Hematopoietic multipotent progenitor cell treated with erythropoietin and hydrocortisone succinate and interleukin-3 and kit ligand, for 15 days (in vitro differentiated cells): ENCODE data around the gene SUGP1.
A peak's percentile ranks its signal among the peaks of the same experiment; 100 is the strongest.

Experiments used
- DNase-seq: peaks from one replicate; pipeline ENCODE4 v3.0.0-alpha.2; 2015; ENCODE audit warnings: low spot score

SUGP1 gene

GRCh38 chr19:19300613-19301012 is 19.7 kb downstream of the SUGP1 start:
- no peak for DNase-seq

GRCh38 chr19:19297759-19298158 is 22.6 kb downstream of the SUGP1 start:
- no peak for DNase-seq

GRCh38 chr19:19296953-19297689 is 23.2 kb downstream of the SUGP1 start:
- DNase-seq: no peak

GRCh38 chr19:19294914-19295313 is 25.4 kb downstream of the SUGP1 start:
- DNase-seq: no peak

GRCh38 chr19:19292607-19293006 is 27.7 kb downstream of the SUGP1 start:
- DNase-seq: no peak

- DNase-seq: peak; percentile 13
These were observed 34.6 kb downstream of the SUGP1 start for GRCh38 chr19:19285686-19286085.

- DNase-seq: no peak
These were observed 39.7 kb downstream of the SUGP1 start for GRCh38 chr19:19280561-19280960.

- DNase-seq: no peak
These were observed 40.5 kb downstream of the SUGP1 start for GRCh38 chr19:19279853-19280252.

- DNase-seq: no peak
These were observed 41.2 kb downstream of the SUGP1 start for GRCh38 chr19:19279062-19279612.

GRCh38 chr19:19278315-19278714 is 42.0 kb downstream of the SUGP1 start:
- no peak for DNase-seq

GRCh38 chr19:19276851-19277250 is 43.5 kb downstream of the SUGP1 start:
- DNase-seq: no peak

GRCh38 chr19:19276386-19276785 is 43.9 kb downstream of the SUGP1 start:
- DNase-seq: no peak

- no peak for DNase-seq
These were observed 45.4 kb downstream of the SUGP1 start for GRCh38 chr19:19274716-19275565.

GRCh38 chr19:19274146-19274545 is 46.2 kb downstream of the SUGP1 start:
- no peak for DNase-seq

GRCh38 chr19:19271828-19272599 is 48.3 kb downstream of the SUGP1 start:
- no peak for DNase-seq

GRCh38 chr19:19270749-19271571 is 49.3 kb downstream of the SUGP1 start:
- DNase-seq: no peak

- no peak for DNase-seq
These were observed 50.2 kb downstream of the SUGP1 start for GRCh38 chr19:19269952-19270694.

- no peak for DNase-seq
These were observed 51.6 kb downstream of the SUGP1 start for GRCh38 chr19:19268453-19269385.

GRCh38 chr19:19267305-19267704 is 53.0 kb downstream of the SUGP1 start:
- DNase-seq: no peak
